Natural killer cell (primary cell): ENCODE measurements around the gene SCAF4. TPM values are rescaled to one million over a fixed set of nuclear protein-coding genes. Genes with fewer than 3 reads are reported as not detected.
"Not testable (repeated sequence)": the region's sequence is repeated elsewhere in the genome, so short reads cannot be mapped to it uniquely, and the experiment has no call there.

ENCODE experiments used
- ATAC-seq, 3 donors: fragments of 150-1000 bp in 2 of 3; fragments of 200-7000 bp in 1 of 3; cut with Tn5 transposase; 1 replicate in 1 of 3; 2 replicates in 2 of 3; pipeline ENCODE4 v1.10.0; 2021; ENCODE audit warnings: mild to moderate bottlenecking in 2 of 3, moderate library complexity in 2 of 3
- DNase-seq, 2 donors: peaks; one replicate each; pipeline versions ENCODE4 v3.0.0 to v3.0.0-alpha.2; 2013 to 2021; ENCODE audit warnings: mixed read lengths in 1 of 2
- H3K27ac ChIP-seq: one replicate; pipeline ENCODE4 v1.5.1; 2013; ENCODE audit warnings: mild to moderate bottlenecking, low read length
- H3K27me3 ChIP-seq: one replicate; pipeline ENCODE4 v1.6.1; 2013; ENCODE audit warnings: low read length; ENCODE audit not compliant: control insufficient read depth, insufficient read depth
- H3K36me3 ChIP-seq: one replicate; pipeline ENCODE4 v1.6.1; 2013; ENCODE audit warnings: low read length; ENCODE audit not compliant: control insufficient read depth, insufficient read depth
- H3K4me1 ChIP-seq: one replicate; pipeline ENCODE4 v1.6.1; 2013; ENCODE audit warnings: low read length; ENCODE audit not compliant: control insufficient read depth, insufficient read depth
- H3K4me3 ChIP-seq: one replicate; pipeline ENCODE4 v1.5.1; 2013; ENCODE audit warnings: low read length
- H3K9me3 ChIP-seq: one replicate; pipeline ENCODE4 v1.6.1; 2013; ENCODE audit warnings: low read length; ENCODE audit not compliant: control insufficient read depth, insufficient read depth
- H3K27ac Mint-ChIP-seq, 2 donors: one replicate each; pipeline ENCODE4 v1.8.0; 2022; ENCODE audit warnings: mild to moderate bottlenecking in 2 of 2, mixed read lengths in 2 of 2, moderate library complexity in 1 of 2
- H3K27me3 Mint-ChIP-seq, 2 donors: one replicate each; pipeline ENCODE4 v1.8.0; 2022; ENCODE audit warnings: low read depth in 2 of 2, mixed read lengths in 2 of 2
- H3K36me3 Mint-ChIP-seq: one replicate; pipeline ENCODE4 v1.8.0; 2022; ENCODE audit warnings: mixed read lengths
- H3K4me1 Mint-ChIP-seq, 2 donors: one replicate each; pipeline ENCODE4 v1.8.0; 2022; ENCODE audit warnings: mixed read lengths in 2 of 2
- H3K4me3 Mint-ChIP-seq: one replicate; pipeline ENCODE4 v1.8.0; 2022; ENCODE audit warnings: mild to moderate bottlenecking, moderate library complexity, mixed read lengths
- H3K9me3 Mint-ChIP-seq, 2 donors: one replicate each; pipeline ENCODE4 v1.8.0; 2022; ENCODE audit warnings: mixed read lengths in 2 of 2
- WGBS: methylation state at CpG from one replicate; pipeline ENCODE4 v1.1.7; 2013; ENCODE audit warnings: missing lambda C conversion rate; ENCODE audit not compliant: insufficient coverage; 5-methylcytosine and 5-hydroxymethylcytosine counted together
- intact Hi-C: fragments of 100-400 bp; cut with micrococcal nuclease; formaldehyde crosslinking; loops from one replicate; pipeline ENCODE4 v1.14.2; 2022
- total RNA-seq, 4 donors: library from RNA; stranded (reverse); fragments of 120-200 nt in 1 of 4; gene quantifications; one replicate each; pipeline versions ENCODE4 v1.2.3 to v1.2.4, GENCODE V29; 2013 to 2022
- TF ChIP-seq, protein P1 (sequence below): fragments of 200-600 bp; IDR thresholded peaks from one replicate; pipeline ENCODE4 v1.8.0; 2022; ENCODE audit warnings: antibody characterized with exemption

Gene SCAF4
- total RNA-seq, 3 donors from 2014 or later (not counting 1 experiment from before 2014, with no cell fraction given): 93.2 to 109 (median 101) TPM

- Mint-ChIP-seq H3K4me1 (peaks cover 39 to 40% of the 10 kb centered on the region in 2 donors), H3K9me3 (no peaks in the 10 kb centered on the region), H3K27ac (peak overlapping the region in 1 of 2 donors; percentile 19), H3K36me3 (no peaks in the 10 kb centered on the region), H3K4me3 (peak overlapping the region; percentile 45), H3K27me3 (no peaks in the 10 kb centered on the region)
- WGBS: 78% methylated on average over 13 of the region's 13 CpGs
- Histone ChIP-seq H3K4me1 (peaks cover 21% of the 10 kb centered on the region), H3K27me3 (no peaks in the 10 kb centered on the region), H3K4me3 (no peak overlapping the region), H3K9me3 (no peaks in the 10 kb centered on the region), H3K36me3 (peaks cover under 1% of the 10 kb centered on the region), H3K27ac (no peak overlapping the region)
- ATAC-seq: no peak
- TF ChIP-seq, protein P1, sequence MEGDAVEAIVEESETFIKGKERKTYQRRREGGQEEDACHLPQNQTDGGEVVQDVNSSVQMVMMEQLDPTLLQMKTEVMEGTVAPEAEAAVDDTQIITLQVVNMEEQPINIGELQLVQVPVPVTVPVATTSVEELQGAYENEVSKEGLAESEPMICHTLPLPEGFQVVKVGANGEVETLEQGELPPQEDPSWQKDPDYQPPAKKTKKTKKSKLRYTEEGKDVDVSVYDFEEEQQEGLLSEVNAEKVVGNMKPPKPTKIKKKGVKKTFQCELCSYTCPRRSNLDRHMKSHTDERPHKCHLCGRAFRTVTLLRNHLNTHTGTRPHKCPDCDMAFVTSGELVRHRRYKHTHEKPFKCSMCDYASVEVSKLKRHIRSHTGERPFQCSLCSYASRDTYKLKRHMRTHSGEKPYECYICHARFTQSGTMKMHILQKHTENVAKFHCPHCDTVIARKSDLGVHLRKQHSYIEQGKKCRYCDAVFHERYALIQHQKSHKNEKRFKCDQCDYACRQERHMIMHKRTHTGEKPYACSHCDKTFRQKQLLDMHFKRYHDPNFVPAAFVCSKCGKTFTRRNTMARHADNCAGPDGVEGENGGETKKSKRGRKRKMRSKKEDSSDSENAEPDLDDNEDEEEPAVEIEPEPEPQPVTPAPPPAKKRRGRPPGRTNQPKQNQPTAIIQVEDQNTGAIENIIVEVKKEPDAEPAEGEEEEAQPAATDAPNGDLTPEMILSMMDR: no peak
- DNase-seq: no peak
- intact Hi-C loops: no loop called here
These were observed 75.5 kb downstream of the SCAF4 start for GRCh38 chr21:31656199-31657095.

DNA sequence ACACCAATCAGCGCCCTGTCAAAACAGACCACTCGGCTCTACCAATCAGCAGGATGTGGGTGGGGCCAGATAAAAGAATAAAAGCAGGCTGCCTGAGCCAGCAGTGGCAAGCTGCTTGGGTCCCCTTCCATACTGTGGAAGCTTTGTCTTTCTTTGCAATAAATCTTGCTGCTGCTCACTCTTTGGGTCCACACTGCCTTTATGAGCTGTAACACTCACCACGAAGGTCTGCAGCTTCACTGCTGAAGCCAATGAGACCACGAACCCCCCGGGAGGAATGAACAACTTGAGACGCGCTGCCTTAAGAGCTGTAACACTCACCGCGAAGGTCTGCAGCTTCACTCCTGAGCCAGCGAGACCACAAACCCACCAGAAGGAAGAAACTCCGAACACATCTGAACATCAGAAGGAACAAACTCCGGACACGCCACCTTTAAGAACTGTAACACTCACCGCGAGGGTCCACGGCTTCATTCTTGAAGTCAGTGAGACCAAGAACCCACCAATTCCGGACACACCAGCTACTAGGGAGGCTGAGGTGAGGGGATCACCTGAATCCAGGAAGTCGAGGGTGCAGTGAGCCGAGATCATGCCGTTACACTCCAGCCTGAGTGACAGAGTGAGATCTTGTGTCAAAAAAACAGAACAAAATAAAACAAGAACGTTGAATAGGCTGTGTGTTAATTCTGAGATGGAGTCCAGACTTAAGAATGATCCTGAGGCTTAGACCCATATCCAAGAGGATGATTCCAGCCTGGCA lies 76.9 kb downstream of the SCAF4 start:
- 17% methylated on average over 17 of the region's 21 CpGs for WGBS
- H3K27ac ChIP-seq, H3K27me3 ChIP-seq, ATAC-seq, H3K36me3 ChIP-seq, intact Hi-C loops, H3K9me3 Mint-ChIP-seq, H3K9me3 ChIP-seq, H3K36me3 Mint-ChIP-seq, H3K27me3 Mint-ChIP-seq: not testable (repeated sequence)
- peak overlapping the region; percentile 80 to 84 for H3K27ac Mint-ChIP-seq
- H3K4me1 Mint-ChIP-seq: peaks cover 25 to 26% of the 10 kb centered on the region in 2 donors
- H3K4me3 Mint-ChIP-seq: peak overlapping the region; percentile 86
- peak in 1 of 2 donors; percentile 55 for DNase-seq
- peaks cover 16% of the 10 kb centered on the region for H3K4me1 ChIP-seq
- peak overlapping the region; percentile 15 for H3K4me3 ChIP-seq

- no peaks in the 10 kb centered on the region for H3K9me3 ChIP-seq
- Mint-ChIP-seq H3K9me3 (no peaks in the 10 kb centered on the region), H3K27me3 (no peaks in the 10 kb centered on the region), H3K27ac (no peak overlapping the region), H3K36me3 (no peaks in the 10 kb centered on the region), H3K4me1 (peaks cover 21 to 22% of the 10 kb centered on the region in 2 donors), H3K4me3 (peak overlapping the region; percentile 86)
- DNase-seq: no peak
- H3K4me1 ChIP-seq: peaks cover 16% of the 10 kb centered on the region
- intact Hi-C loops: no loop called here
- no peak overlapping the region for H3K27ac ChIP-seq
- H3K27me3 ChIP-seq: no peaks in the 10 kb centered on the region
- no peaks in the 10 kb centered on the region for H3K36me3 ChIP-seq
- TF ChIP-seq, protein P1: no peak
- no peak overlapping the region for H3K4me3 ChIP-seq
- WGBS: 98% methylated on average over 20 of the region's 20 CpGs
- no peak for ATAC-seq
These were observed 77.6 kb downstream of the SCAF4 start for GRCh38 chr21:31654340-31654739.

DNA sequence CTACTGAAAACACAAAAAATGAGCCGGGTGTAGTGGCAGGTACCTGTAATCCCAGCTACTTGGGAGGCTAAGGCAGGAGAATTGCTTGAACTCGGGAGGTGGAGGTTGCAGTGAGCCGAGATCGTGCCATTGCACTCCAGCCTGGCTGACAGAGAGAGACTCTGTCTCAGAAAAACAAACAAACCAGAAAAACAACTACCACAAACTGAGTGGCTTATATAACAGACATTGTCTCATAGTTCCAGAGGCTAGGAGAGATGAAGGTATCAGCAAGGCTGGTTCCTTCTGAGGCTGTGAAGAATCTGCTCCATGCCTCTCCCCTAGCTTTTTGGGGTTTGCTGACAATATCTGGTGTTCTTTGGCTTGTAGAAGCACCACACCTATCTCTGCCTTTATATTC lies 80.4 kb downstream of the SCAF4 start:
- H3K9me3 Mint-ChIP-seq, H3K9me3 ChIP-seq, H3K36me3 Mint-ChIP-seq, H3K27ac Mint-ChIP-seq, ATAC-seq, H3K4me3 ChIP-seq, H3K27ac ChIP-seq, H3K27me3 Mint-ChIP-seq, DNase-seq, H3K4me3 Mint-ChIP-seq, H3K36me3 ChIP-seq, intact Hi-C loops, H3K27me3 ChIP-seq: not testable (repeated sequence)
- peaks cover 11% of the 10 kb centered on the region for H3K4me1 ChIP-seq
- 90% methylated on average over 2 of the region's 4 CpGs for WGBS
- peaks cover 15% of the 10 kb centered on the region in 2 donors for H3K4me1 Mint-ChIP-seq
